GM23338 (cell line): ENCODE measurements around the gene FAM47E.

Experiments
- CREB1 ChIP-seq: fragments of 250-450 bp; sonication (Bioruptor Pico); IDR thresholded peaks from 2 replicates; pipeline ENCODE4 v1.5.0; 2020; ENCODE audit warnings: low read depth, mild to moderate bottlenecking, moderate library complexity
- CTCF ChIP-seq, 2 experiments: fragments of 200-600 bp in 1 of 2; sonication (generic) in 1 of 2; conservative IDR thresholded peaks; 2 replicates each; pipeline versions ENCODE4 v1.5.1 to v1.6.1; 2016 to 2017; ENCODE audit warnings: antibody characterized with exemption in 2 of 2, low read depth in 2 of 2, mild to moderate bottlenecking in 2 of 2, moderate library complexity in 1 of 2
- ETS1 ChIP-seq: IDR thresholded peaks from 2 replicates; pipeline ENCODE4 v1.6.1; 2016; ENCODE audit warnings: antibody characterized with exemption
- EZH2 ChIP-seq: fragments of 200-600 bp; sonication (generic); IDR thresholded peaks from one replicate; pipeline ENCODE4 v1.8.0; 2017; ENCODE audit warnings: antibody characterized with exemption, mild to moderate bottlenecking, low read depth; ENCODE audit not compliant: unreplicated experiment
- EZH2phosphoT487 ChIP-seq: fragments of 200-600 bp; sonication (generic); IDR thresholded peaks from one replicate; pipeline ENCODE4 v1.8.1; 2018; ENCODE audit warnings: antibody characterized with exemption; ENCODE audit not compliant: unreplicated experiment
- JUNB ChIP-seq: IDR thresholded peaks from one replicate; pipeline ENCODE4 v1.6.1; 2016; ENCODE audit warnings: antibody characterized with exemption; ENCODE audit not compliant: unreplicated experiment
- NANOG ChIP-seq: IDR thresholded peaks from 2 replicates; pipeline ENCODE4 v1.6.1; 2016; ENCODE audit warnings: antibody characterized with exemption, borderline replicate concordance
- POLR2AphosphoS5 ChIP-seq: IDR thresholded peaks from 2 replicates; pipeline ENCODE4 v1.6.1; 2016; ENCODE audit warnings: antibody characterized with exemption, low read depth
- REST ChIP-seq: IDR thresholded peaks from one replicate; pipeline ENCODE4 v1.6.1; 2018; ENCODE audit warnings: antibody characterized with exemption; ENCODE audit not compliant: unreplicated experiment
- STAT1 ChIP-seq: IDR thresholded peaks from one replicate; pipeline ENCODE4 v1.6.1; 2016; ENCODE audit warnings: antibody characterized with exemption; ENCODE audit not compliant: unreplicated experiment
- ZNF114 ChIP-seq: fragments of 250-450 bp; sonication (Bioruptor Pico); IDR thresholded peaks from 2 replicates; pipeline ENCODE4 v1.5.0; 2020; ENCODE audit warnings: mild to moderate bottlenecking, moderate library complexity
- ZNF331 ChIP-seq: fragments of 250-450 bp; sonication (Bioruptor Pico); IDR thresholded peaks from 2 replicates; pipeline ENCODE4 v1.5.0; 2020; ENCODE audit warnings: low read depth, mild to moderate bottlenecking, moderate library complexity
- ZNF462 ChIP-seq: fragments of 250-450 bp; sonication (Bioruptor Pico); IDR thresholded peaks from 2 replicates; pipeline ENCODE4 v1.5.0; 2020; ENCODE audit warnings: mild to moderate bottlenecking, moderate library complexity

GRCh38 chr4:76208005-76208765, 43.3 kb upstream of the FAM47E start:
- no peak for TF ChIP-seq CTCF (conservative IDR thresholded peaks at IDR 0.05; ENCODE audit: low read depth in 2 of 2)
- TF ChIP-seq POLR2AphosphoS5, result no peak
- TF ChIP-seq ZNF462 (CRISPR knock-in tag), result no peak
- TF ChIP-seq EZH2phosphoT487, result no peak
- no peak for TF ChIP-seq REST
- TF ChIP-seq ZNF114, result no peak
- no peak for TF ChIP-seq EZH2
- TF ChIP-seq STAT1, result no peak
- no peak for TF ChIP-seq JUNB
- no peak for TF ChIP-seq CREB1 (CRISPR knock-in tag)
- no peak for TF ChIP-seq ZNF331
- no peak for TF ChIP-seq ETS1
- TF ChIP-seq NANOG, result no peak
